HepG2 (cell line): ENCODE data around the gene SLC26A5. TPM values are rescaled to one million over a fixed set of nuclear protein-coding genes. Genes with fewer than 3 reads are reported as not detected.

ENCODE experiments used
- ATAC-seq: fragments of 200-7000 bp; cut with Tn5 transposase; 3 replicates; pipeline ENCODE4 v1.9.1; 2020; ENCODE audit warnings: mild to moderate bottlenecking, moderate library complexity
- BruUV-seq: library from RNA; stranded (reverse); fragments of 400-500 nt; replicated peaks from 2 replicates; lab custom pipeline; 2021; lab: Mats Ljungman, UMichigan
- CTCF ChIA-PET: fragments of 300-600 bp; formaldehyde crosslinking; extraction: SDS; loops from one replicate; lab custom pipeline; 2021; ENCODE audit warnings: low total read pairs, inconsistent platforms, low intra/inter-chr PET ratio; lab: Yijun Ruan, JAX
- POLR2A ChIA-PET: fragments of 350-600 bp; sonication (Branson Sonifier 250); formaldehyde crosslinking; loops from one replicate; lab custom pipeline; 2020; ENCODE audit warnings: antibody characterized with exemption, inconsistent platforms; lab: Yijun Ruan, JAX
- DNase-seq: peaks from one replicate; pipeline ENCODE4 v3.0.0-alpha.2; 2015; ENCODE audit warnings: low spot score
- FAIRE-seq: peaks from 3 replicates; lab custom pipeline; 2011; peaks lifted over from hg19 to GRCh38; lab: Jason Lieb, UNC
- H2AFZ ChIP-seq: one replicate; pipeline ENCODE4 v1.6.1; 2011; ENCODE audit warnings: low read length, inconsistent platforms
- H3K27ac ChIP-seq: fragments of 300-600 bp; 3 replicates; pipeline ENCODE4 v1.8.0; 2011; ENCODE audit warnings: mixed run types, mild to moderate bottlenecking, mixed read lengths, low read length, inconsistent platforms; ENCODE audit not compliant: insufficient read depth; ENCODE audit errors: extremely low read length
- H3K27me3 ChIP-seq, 2 experiments: fragments of 200-600 bp in 1 of 2; 2 replicates in 1 of 2; 3 replicates in 1 of 2; pipeline versions ENCODE4 v1.6.0 to v1.8.0; 2011; ENCODE audit warnings: low read length in 2 of 2, mild to moderate bottlenecking in 2 of 2, moderate library complexity in 2 of 2, inconsistent platforms in 1 of 2; ENCODE audit not compliant: insufficient read depth in 2 of 2, control insufficient read depth in 1 of 2
- H3K36me3 ChIP-seq, 2 experiments: fragments of 200-600 bp in 1 of 2; replicated peaks in 1 of 2; 2 replicates in 1 of 2; 3 replicates in 1 of 2; pipeline versions ENCODE4 v1.5.1 to v1.8.0; 2011; ENCODE audit warnings: low read length in 2 of 2, inconsistent platforms in 1 of 2; ENCODE audit not compliant: insufficient read depth in 2 of 2, control insufficient read depth in 1 of 2
- H3K4me1 ChIP-seq: 2 replicates; pipeline ENCODE4 v1.5.1; 2012; ENCODE audit warnings: low read length, inconsistent platforms; ENCODE audit not compliant: insufficient read depth
- H3K4me2 ChIP-seq: 2 replicates; pipeline ENCODE4 v1.6.0; 2011; ENCODE audit warnings: low read depth, low read length, inconsistent platforms
- H3K4me3 ChIP-seq, 3 experiments: fragments of 200-600 bp in 1 of 3; sonication (generic), shearing (Covaris generic) in 1 of 3; replicated peaks in 1 of 3; 2 replicates each; pipeline ENCODE4 v1.5.1; 2011 to 2016; ENCODE audit warnings: low read length in 3 of 3, inconsistent platforms in 2 of 3, low read depth in 2 of 3, mild to moderate bottlenecking in 2 of 3, control low read depth in 1 of 3, mixed read lengths in 1 of 3; ENCODE audit not compliant: insufficient read depth in 1 of 3
- H3K79me2 ChIP-seq: one replicate; pipeline ENCODE4 v1.6.1; 2011; ENCODE audit warnings: low read length, inconsistent platforms; ENCODE audit not compliant: insufficient read depth
- H3K9ac ChIP-seq: 2 replicates; pipeline ENCODE4 v1.6.0; 2011; ENCODE audit warnings: mild to moderate bottlenecking, low read depth, low read length, inconsistent platforms; ENCODE audit not compliant: insufficient read depth
- H3K9me3 ChIP-seq: 2 replicates; pipeline ENCODE4 v1.5.1; 2012; ENCODE audit warnings: mild to moderate bottlenecking, low read length
- H4K20me1 ChIP-seq: 2 replicates; pipeline ENCODE4 v1.6.0; 2011; ENCODE audit warnings: inconsistent platforms, mild to moderate bottlenecking, low read length, moderate library complexity; ENCODE audit not compliant: insufficient read depth
- ADNP ChIP-seq: sonication (generic); formaldehyde crosslinking; IDR thresholded peaks from 2 replicates; pipeline ENCODE4 v1.4.0; 2020; ENCODE audit warnings: missing genetic modification reagents
- EP300 ChIP-seq, 3 experiments: sonication (generic) in 1 of 3; formaldehyde crosslinking in 1 of 3; IDR thresholded peaks; 2 replicates each; pipeline versions ENCODE4 v1.5.1 to v1.6.1; 2011 to 2020; ENCODE audit warnings: low read depth in 2 of 3, low read length in 2 of 3, borderline replicate concordance in 1 of 3, improper control_type of control experiment in 1 of 3, mild to moderate bottlenecking in 1 of 3, missing genetic modification reagents in 1 of 3, moderate library complexity in 1 of 3
- FIP1L1 ChIP-seq: fragments of 200-400 bp; formaldehyde crosslinking; IDR thresholded peaks from 2 replicates; pipeline ENCODE4 v1.6.1; 2018; ENCODE audit warnings: low read depth, mild to moderate bottlenecking, low read length, moderate library complexity, borderline replicate concordance; ENCODE audit not compliant: insufficient read depth
- FOSL1 ChIP-seq: sonication (generic); formaldehyde crosslinking; IDR thresholded peaks from 2 replicates; pipeline ENCODE4 v1.9.0; 2021; ENCODE audit warnings: missing genetic modification reagents, borderline replicate concordance
- GATAD2A ChIP-seq: IDR thresholded peaks from 2 replicates; pipeline ENCODE4 v1.6.1; 2016
- HNF4G ChIP-seq, 2 experiments: sonication (generic) in 1 of 2; formaldehyde crosslinking in 1 of 2; IDR thresholded peaks; 2 replicates each; pipeline versions ENCODE4 v1.4.0 to v1.6.1; 2011 to 2020; ENCODE audit warnings: borderline replicate concordance in 2 of 2, low read depth in 2 of 2, mild to moderate bottlenecking in 2 of 2, low read length in 1 of 2, missing genetic modification reagents in 1 of 2, moderate library complexity in 1 of 2
- POGZ ChIP-seq: sonication (generic); formaldehyde crosslinking; IDR thresholded peaks from 2 replicates; pipeline ENCODE4 v1.4.0; 2020; ENCODE audit warnings: mild to moderate bottlenecking, missing genetic modification reagents
- RBM39 ChIP-seq: fragments of 200-400 bp; formaldehyde crosslinking; IDR thresholded peaks from one replicate; pipeline ENCODE4 v1.6.1; 2018; ENCODE audit warnings: antibody characterized with exemption, mild to moderate bottlenecking, low read depth, low read length; ENCODE audit not compliant: poor library complexity, severe bottlenecking
- THAP11 ChIP-seq: IDR thresholded peaks from 2 replicates; pipeline ENCODE4 v1.6.1; 2016; ENCODE audit warnings: missing biosample characterization, missing genetic modification reagents
- YY1 ChIP-seq: IDR thresholded peaks from 2 replicates; pipeline ENCODE4 v1.6.1; 2011; ENCODE audit warnings: low read length, low read depth, moderate library complexity, mild to moderate bottlenecking; ENCODE audit not compliant: insufficient read depth, insufficient replicate concordance
- WGBS: methylation state at CpG from one replicate; pipeline ENCODE4 v1.1.6; 2017; ENCODE audit warnings: low lambda C conversion rate; 5-methylcytosine and 5-hydroxymethylcytosine counted together
- in situ Hi-C: cut with HindIII; loops from 2 replicates; pipeline ENCODE4 v1.10.0; 2017; ENCODE audit warnings: low pct_unique_long_range_greater_than_20kb; ENCODE audit not compliant: extremely low pct_ligation_motif_present
- intact Hi-C: fragments of 100-400 bp; cut with micrococcal nuclease; formaldehyde crosslinking; loops from one replicate; pipeline ENCODE4 v1.10.0; 2022; ENCODE audit not compliant: unreplicated experiment
- polyA plus RNA-seq, 8 experiments: library from polyadenylated mRNA; depleted of rRNA in 3 of 8; stranded (reverse) in 7 of 8; unstranded in 1 of 8; fragments of >200 nt; fragmentation: Illumina TruSeq in 4 of 8; extraction: Trizol in 4 of 8; gene quantifications; 2 replicates each; pipeline versions ENCODE4 v1.2.1 to v1.2.3, GENCODE V29; 2011 to 2016; ENCODE audit warnings: low read depth in 4 of 8, missing spikeins in 1 of 8, mixed read lengths in 1 of 8; ENCODE audit not compliant: insufficient read depth in 1 of 8
- total RNA-seq, 5 experiments: library from RNA; depleted of rRNA; stranded (reverse); fragments of >200 nt; fragmentation: Illumina TruSeq; extraction: Trizol; gene quantifications; 2 replicates each; pipeline ENCODE4 v1.2.3, GENCODE V29; 2016; ENCODE audit warnings: low read depth in 1 of 5
- TF ChIP-seq, protein P1 (sequence below): sonication (generic); formaldehyde crosslinking; IDR thresholded peaks from 2 replicates; pipeline ENCODE4 v1.8.1; 2022; ENCODE audit warnings: mild to moderate bottlenecking, missing genetic modification reagents
- TF ChIP-seq, protein P2 (sequence below): sonication (generic); formaldehyde crosslinking; IDR thresholded peaks from 2 replicates; pipeline ENCODE4 v1.5.1; 2020; ENCODE audit warnings: mild to moderate bottlenecking, missing genetic modification reagents, moderate library complexity

Gene SLC26A5
- total and polyA plus RNA-seq, 2 of the 13 experiments (the other 11 are each of a cell fraction or from before 2014, with no cell fraction given), result 0.08 to 0.11 TPM

DNA sequence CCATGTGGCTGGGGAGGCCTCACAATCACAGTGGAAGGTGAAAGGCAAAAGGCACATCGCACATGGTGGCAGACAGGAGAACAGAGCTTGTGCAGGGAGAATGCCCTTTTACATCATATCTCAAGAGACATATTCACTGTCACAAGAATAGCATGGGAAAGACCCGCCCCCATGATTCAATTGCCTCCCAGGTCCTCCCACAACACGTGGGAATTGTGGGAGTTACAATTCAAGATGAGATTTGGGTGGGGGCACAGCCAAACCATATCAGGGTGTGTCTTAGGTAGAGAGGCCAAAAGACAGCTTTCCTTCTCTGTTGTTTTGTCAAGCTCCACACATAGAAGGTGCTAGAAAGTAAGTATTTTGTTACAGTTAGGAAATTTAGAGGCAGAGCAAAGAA is 20.8 kb upstream of the SLC26A5 start:
- ChIA-PET POLR2A (no interaction called here), CTCF (no interaction called here)
- Histone ChIP-seq H3K4me3 (no peak overlapping the region), H3K27me3 (no peaks in the 10 kb centered on the region), H3K79me2 (no peaks in the 10 kb centered on the region), H4K20me1 (no peaks in the 10 kb centered on the region), H3K4me2 (no peak overlapping the region), H3K9ac (no peak overlapping the region), H3K27ac (no peak overlapping the region), H3K36me3 (no peaks in the 10 kb centered on the region), H2AFZ (no peak overlapping the region), H3K4me1 (peaks cover 15% of the 10 kb centered on the region), H3K9me3 (no peaks in the 10 kb centered on the region)
- FAIRE-seq (no peak), ATAC-seq (no peak), DNase-seq (no peak)
- no TSS peak for BruUV-seq
- intact Hi-C loops, result no loop called here
- no peak for TF ChIP-seq RBM39
- in situ Hi-C loops, result no loop called here
- 19% methylated on average over 3 of the region's 3 CpGs for WGBS

DNA sequence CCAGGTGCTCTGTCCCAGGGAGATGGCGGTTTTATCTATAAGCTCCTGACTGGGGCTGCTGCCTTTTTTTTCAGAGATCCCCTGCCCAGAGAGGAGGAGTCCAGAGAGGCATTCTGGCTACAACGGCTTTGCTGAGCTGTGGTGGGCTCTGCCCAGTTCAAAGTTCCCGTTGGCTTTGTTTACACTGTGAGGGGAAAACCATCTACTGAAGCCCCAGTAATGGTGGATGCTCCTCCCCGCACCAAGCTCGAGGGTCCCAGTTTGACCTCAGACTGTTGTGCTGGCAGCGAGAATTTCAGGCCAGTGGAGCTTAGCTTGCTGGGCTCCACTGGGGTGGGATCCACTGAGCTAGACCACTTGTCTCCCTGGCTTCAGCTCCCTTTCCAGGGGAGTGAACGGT is 16.4 kb upstream of the SLC26A5 start:
- POLR2A ChIA-PET, result no interaction called here
- Histone ChIP-seq H3K4me1 (peaks cover 19% of the 10 kb centered on the region), H4K20me1 (no peaks in the 10 kb centered on the region), H3K79me2 (no peaks in the 10 kb centered on the region), H3K27me3 (peaks cover 0 to 2% of the 10 kb centered on the region in 2 experiments; a peak in 2 of 5 replicates), H2AFZ (no peak overlapping the region), H3K4me2 (peak overlapping the region; percentile 74), H3K4me3 (peak overlapping the region in 1 of 3 experiments; percentile 53; a peak in 3 of 6 replicates), H3K36me3 (no peaks in the 10 kb centered on the region), H3K9ac (0 out of 2 replicates have a peak overlapping the region, but pooled peaks have one; percentile 7), H3K9me3 (no peaks in the 10 kb centered on the region), H3K27ac (no peak overlapping the region)
- ATAC-seq, result peak; percentile 80
- 14% methylated on average over 4 of the region's 7 CpGs for WGBS
- intact Hi-C loops (no loop called here), in situ Hi-C loops (no loop called here)
- FAIRE-seq, result no peak
- CTCF ChIA-PET, result no interaction called here
- BruUV-seq, result no TSS peak
- peak; percentile 56 for DNase-seq
- TF ChIP-seq YY1 (peak; percentile 20), FOSL1 (CRISPR knock-in tag) (no peak), POGZ (CRISPR knock-in tag) (peak; percentile 33; the same call in 1 of the 2 replicates), GATAD2A (CRISPR knock-in tag) (peak; percentile 46; the same call in 1 of the 2 replicates), FIP1L1 (no peak), EP300 (IDR thresholded peaks at IDR 0.05; ENCODE audit: low read depth in 2 of 2, low read length in 2 of 2) (no peak), EP300 (CRISPR knock-in tag; IDR thresholded peaks at IDR 0.05; ENCODE audit: borderline replicate concordance) (no peak), THAP11 (no peak), HNF4G (IDR thresholded peaks at IDR 0.05; ENCODE audit: borderline replicate concordance, low read depth, low read length) (no peak), HNF4G (CRISPR knock-in tag; IDR thresholded peaks at IDR 0.05; ENCODE audit: borderline replicate concordance, low read depth) (0 out of 2 replicates have a peak, but pooled peaks have one; percentile 17), ADNP (CRISPR knock-in tag) (no peak)
- TF ChIP-seq, protein P1, sequence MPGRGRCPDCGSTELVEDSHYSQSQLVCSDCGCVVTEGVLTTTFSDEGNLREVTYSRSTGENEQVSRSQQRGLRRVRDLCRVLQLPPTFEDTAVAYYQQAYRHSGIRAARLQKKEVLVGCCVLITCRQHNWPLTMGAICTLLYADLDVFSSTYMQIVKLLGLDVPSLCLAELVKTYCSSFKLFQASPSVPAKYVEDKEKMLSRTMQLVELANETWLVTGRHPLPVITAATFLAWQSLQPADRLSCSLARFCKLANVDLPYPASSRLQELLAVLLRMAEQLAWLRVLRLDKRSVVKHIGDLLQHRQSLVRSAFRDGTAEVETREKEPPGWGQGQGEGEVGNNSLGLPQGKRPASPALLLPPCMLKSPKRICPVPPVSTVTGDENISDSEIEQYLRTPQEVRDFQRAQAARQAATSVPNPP (CRISPR knock-in tag), result no peak
- TF ChIP-seq, protein P2, sequence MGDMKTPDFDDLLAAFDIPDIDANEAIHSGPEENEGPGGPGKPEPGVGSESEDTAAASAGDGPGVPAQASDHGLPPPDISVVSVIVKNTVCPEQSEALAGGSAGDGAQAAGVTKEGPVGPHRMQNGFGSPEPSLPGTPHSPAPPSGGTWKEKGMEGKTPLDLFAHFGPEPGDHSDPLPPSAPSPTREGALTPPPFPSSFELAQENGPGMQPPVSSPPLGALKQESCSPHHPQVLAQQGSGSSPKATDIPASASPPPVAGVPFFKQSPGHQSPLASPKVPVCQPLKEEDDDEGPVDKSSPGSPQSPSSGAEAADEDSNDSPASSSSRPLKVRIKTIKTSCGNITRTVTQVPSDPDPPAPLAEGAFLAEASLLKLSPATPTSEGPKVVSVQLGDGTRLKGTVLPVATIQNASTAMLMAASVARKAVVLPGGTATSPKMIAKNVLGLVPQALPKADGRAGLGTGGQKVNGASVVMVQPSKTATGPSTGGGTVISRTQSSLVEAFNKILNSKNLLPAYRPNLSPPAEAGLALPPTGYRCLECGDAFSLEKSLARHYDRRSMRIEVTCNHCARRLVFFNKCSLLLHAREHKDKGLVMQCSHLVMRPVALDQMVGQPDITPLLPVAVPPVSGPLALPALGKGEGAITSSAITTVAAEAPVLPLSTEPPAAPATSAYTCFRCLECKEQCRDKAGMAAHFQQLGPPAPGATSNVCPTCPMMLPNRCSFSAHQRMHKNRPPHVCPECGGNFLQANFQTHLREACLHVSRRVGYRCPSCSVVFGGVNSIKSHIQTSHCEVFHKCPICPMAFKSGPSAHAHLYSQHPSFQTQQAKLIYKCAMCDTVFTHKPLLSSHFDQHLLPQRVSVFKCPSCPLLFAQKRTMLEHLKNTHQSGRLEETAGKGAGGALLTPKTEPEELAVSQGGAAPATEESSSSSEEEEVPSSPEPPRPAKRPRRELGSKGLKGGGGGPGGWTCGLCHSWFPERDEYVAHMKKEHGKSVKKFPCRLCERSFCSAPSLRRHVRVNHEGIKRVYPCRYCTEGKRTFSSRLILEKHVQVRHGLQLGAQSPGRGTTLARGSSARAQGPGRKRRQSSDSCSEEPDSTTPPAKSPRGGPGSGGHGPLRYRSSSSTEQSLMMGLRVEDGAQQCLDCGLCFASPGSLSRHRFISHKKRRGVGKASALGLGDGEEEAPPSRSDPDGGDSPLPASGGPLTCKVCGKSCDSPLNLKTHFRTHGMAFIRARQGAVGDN (CRISPR knock-in tag), result peak; percentile 39
